NCI-H1436 (cell line): ENCODE measurements around the gene STRA8.

Source experiments
- DNase-seq: peaks from one replicate; lab custom pipeline; 2025; lab: John Stamatoyannopoulos, UW

Gene STRA8

GRCh38 chr7:135233570-135233969, at the start of gene STRA8:
Gene STRA8 (plus strand): TSS chr7:135233838. CDS start chr7:135240525, 6,687 bp downstream.
- no peak for DNase-seq

DNA sequence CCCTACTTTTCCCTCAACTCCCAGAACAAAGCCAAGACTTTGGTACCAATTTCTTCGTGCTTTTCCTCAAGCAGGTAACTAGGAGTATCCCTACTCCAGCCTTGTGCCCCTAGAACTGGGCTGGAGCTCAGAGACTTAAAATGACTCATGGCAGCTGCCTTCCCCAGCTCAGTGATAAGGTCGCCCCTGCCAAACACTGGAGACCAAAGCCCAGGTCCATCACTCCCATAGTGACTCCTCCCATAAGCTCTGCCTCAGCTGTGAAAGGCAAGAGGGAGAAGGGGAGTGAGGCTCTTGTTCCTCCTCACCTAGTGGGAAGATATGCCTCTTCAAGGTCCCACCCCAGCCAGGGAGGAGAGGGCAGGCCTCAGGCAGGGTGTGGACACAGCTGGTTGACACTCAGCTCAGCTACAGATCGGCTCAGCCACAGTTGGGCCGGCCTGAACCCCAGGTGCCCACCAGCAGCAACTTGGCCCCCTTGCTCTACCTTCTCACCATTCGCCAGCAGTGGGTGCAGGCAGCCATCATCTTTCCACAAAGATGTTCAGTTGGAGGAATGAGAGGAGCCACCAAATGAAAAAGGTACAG, 49.3 kb upstream of the STRA8 start:
- DNase-seq = no peak

DNA sequence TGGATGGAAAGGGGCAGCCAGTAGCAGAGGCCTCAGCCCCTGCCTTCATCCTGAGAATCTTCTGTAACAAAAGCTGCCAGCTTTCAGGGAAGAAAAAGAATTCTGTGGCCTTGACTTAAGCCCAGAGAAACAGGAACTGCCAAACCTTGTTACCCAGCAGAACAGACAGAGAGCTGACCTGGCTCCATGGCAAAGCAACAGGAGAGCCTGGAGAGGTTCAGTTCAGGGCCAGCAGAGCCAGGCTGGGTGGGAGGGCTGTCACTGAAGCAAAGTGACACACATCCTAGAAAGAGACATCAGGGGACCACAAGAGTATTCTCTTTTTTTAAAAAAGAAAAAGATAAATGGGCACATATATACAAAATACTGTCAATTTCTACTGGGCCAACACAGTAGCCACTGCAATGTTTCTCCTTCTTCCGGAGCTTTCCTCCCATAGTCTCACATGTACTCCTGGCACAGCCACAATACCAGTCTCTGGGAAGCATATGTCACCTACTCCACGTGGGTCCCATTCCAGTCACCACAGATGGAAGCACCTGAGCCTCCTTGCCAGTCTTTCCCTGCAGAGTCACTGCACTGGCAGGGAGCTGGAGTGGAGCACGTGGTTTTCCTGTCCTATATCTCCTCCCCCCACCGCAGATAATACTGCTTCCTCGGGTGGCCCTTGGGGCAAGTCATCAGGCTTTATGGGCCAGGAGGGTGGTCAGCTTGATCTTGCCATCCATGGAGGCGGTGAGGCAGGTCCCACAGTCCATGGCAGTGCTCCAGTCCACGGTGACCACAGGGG, 48.0 kb upstream of the STRA8 start:
- no peak for DNase-seq

DNA sequence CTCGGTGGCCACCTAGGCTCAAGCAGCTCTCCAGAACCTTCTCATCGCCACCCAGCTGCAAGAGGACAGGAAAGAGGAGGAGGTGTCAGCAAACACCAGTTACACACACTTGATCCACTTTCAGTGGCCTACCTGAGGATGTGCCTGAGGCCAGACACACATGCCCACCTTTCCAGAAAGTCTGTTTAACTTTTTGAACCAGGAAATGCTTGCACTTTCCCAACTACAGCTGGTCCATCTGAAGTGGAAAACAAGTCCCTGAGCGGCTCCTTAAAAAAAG, 47.4 kb upstream of the STRA8 start:
- DNase-seq = no peak

DNA sequence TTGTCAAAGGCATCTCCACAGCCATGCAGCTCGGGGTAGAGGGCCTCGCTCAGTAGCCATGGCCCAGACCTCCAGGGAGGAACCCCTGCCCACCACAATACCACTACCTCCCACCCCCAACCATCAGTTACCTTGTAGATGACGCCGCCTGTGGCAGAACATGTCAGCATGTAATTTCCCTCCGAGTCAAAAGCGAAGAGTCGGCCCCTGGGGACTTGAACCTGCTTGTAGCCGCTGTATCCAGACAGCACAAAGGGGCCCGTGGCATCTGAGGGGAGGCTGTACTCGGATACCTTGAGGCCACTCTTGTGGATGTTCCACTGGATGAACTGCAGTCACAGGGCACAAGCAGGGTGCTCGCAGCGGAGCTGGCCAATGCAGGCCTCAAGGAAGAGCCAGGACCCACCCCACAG, 46.8 kb upstream of the STRA8 start:
- DNase-seq = no peak

GRCh38 chr7:135188298-135188984, 45.2 kb upstream of the STRA8 start:
- no peak for DNase-seq

DNA sequence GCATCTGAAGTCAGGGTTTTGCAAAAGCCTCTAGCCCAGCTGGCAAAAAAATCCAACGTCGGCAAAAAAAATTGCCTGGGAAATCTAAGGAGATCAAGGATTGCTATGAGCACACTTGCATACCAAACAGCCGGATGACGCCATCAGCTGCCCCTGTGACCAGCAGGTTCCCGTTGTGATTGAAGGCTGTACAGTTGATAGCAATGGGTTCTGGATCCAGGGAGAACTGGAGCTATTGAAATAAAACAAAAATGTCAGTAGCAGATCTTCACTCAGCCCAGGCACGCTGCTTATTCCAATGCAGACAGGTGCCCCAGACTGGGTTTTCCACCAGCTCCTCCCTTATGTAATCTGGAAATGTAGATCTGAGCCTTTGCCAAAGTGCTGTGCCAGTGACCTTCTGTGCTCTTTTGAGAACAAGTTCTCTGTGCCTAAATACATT, 44.4 kb upstream of the STRA8 start:
- no peak for DNase-seq

GRCh38 chr7:135189961-135190360, 43.7 kb upstream of the STRA8 start:
- no peak for DNase-seq

GRCh38 chr7:135190703-135191102, 42.9 kb upstream of the STRA8 start:
- no peak for DNase-seq

DNA sequence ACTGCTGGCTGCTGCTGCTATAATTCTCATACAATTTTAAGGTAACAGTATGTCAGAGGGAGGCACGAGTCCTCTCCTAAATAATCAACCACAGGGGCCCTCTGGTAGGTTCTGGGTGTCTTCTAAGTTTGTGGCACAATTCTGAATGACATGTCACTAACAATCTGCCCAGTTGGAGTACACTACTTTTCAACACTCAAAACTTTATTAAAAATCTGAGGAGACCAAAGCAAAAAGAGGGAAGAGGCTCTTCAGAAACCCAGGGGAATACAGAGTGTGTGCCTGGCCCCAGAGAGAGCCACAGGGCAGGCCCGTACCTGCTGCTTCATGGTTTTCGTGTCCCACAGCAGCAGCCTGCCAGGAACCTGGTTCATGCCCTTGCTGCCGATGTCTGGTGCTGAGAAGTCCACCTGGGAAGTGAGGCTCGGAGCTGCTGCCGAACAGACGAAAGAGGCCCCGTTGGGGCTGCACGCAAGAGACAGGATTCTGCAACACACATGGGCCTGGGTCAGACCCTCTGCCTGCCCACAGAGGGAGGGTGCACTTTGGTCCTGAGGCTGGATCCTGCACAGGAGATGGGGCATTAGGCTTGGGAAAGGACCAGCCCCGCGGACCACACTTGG, 40.6 kb upstream of the STRA8 start:
- no peak for DNase-seq

DNA sequence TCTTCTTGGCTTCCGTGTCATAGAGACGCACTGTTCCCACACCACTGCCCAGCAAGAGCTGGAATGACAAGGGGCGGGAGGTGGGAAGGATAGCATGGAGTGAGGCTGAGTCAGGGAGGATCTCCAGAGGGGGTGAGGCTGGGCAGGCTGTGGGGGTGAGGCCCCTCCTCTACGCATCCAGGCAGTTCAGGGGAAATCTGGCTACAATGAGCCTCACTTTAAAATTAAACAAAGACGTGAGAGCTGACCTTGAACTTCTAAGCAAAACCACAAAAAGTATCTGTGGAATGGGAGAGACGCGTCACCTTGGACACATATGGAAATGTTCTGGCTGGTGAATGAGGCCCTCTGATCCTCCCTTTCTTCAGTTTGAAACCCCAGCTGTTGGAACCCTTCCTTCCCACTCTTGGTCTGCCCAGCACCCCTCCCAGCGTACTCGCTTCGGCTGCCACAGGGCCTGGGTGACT, 40.0 kb upstream of the STRA8 start:
- DNase-seq = no peak

GRCh38 chr7:135194494-135195095, 39.0 kb upstream of the STRA8 start:
- DNase-seq = no peak

- no peak for DNase-seq
These were observed 38.5 kb upstream of the STRA8 start for GRCh38 chr7:135195156-135195555.

DNA sequence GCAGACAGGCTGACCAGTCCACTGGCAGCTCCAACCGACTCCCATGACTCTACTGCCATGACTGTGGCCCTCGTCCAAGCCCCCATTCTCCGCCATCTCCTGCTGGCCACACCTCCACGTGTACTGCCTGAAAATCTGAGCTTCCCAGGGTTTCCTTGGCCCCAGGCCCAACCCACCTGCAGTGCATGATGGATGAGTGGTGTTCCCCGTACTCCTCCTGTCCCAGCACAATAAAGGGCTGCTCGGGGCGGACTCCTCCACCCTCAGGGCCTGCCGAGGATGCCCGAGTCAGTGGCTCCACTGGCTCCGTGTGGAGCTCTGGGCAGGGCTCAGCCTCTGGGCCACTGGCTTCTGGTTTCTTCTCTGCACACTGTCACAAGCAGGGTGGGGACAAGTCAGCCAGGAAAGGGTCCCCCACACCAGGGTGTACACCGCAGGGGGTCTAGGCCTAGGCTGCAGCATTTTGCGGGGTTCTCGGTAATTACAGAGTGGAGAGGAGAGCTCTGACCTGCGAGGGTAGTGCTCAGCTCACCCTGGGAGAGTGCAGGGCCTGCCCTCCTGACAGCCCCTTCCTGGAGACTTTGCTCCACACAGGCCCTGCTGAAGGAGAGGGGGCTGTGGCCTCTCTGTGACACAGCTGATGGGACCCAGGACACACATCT, 37.5 kb upstream of the STRA8 start:
- no peak for DNase-seq

DNA sequence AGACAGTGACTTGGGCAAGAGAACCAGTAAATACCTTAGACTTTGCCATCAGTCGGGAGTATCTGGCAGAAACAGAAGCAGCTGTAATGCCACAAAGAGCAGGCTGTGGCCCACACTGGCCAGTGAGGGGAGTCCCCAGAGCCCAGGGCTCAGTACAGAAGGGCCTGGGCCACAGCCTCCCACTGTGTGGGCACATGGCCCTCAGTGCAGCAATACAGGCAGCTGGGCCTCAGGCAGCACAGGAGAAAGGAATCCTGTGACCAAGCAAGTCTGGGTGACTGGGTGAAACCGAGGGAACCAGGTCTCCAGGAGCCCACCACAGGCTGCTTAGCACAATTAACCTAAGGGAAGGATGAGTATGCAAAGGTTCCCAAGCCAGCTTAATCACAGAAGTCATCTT, 36.3 kb upstream of the STRA8 start:
- no peak for DNase-seq

DNA sequence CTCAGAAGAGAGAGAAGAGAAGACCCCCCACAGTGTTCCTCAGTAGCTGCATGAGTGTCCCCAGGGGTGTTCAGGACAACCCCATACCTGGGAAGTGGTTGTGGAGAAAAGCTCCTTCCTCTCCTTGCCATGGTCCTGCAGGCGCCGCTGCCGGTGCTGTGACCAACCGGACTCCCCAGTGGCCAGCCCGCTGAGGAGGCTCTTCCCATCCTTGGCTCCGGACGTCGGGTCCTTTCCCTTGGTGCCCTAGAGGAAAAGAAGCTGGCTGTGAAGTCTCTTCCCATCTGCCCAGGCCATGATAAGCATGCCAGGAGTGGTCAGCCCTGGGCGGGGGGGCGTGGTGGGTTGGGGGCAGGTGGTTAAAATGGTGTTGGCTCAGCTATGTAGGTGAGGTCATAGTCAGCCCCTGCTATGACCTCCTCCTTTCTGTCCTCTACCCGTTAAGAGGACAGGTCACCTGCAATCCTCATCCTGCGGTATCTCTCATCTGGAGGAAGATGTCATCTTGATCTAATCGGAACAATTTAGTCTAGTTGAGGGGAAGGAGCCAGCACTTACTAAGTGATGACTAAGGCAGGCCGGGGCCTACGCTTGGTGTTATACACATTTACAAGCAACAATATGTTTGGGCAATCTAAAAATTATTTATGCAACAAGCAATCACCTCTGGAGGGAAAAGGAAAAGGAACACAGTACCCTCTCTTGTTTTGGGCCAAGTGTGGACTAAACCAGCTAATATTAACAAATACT, 35.6 kb upstream of the STRA8 start:
- no peak for DNase-seq

DNA sequence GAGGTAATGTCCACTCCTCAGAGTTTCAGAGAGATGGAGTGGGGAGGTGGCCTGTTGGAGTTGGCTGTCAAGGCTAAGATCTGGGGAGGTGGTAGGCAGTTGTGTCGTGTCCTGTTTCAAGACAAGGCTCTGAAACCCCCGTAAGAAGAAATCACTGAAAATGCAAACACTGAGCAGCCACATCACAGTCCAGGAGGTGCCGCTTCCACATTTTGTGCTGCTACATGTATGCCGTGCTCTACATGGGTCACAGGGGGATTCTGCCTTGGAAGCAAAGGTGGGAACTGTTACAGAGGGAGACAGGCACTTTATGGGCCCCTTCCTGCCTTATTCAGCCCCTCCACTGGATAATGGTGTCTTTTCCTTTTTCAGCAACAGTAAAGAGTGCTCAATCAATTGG, 34.2 kb upstream of the STRA8 start:
- DNase-seq = no peak

DNA sequence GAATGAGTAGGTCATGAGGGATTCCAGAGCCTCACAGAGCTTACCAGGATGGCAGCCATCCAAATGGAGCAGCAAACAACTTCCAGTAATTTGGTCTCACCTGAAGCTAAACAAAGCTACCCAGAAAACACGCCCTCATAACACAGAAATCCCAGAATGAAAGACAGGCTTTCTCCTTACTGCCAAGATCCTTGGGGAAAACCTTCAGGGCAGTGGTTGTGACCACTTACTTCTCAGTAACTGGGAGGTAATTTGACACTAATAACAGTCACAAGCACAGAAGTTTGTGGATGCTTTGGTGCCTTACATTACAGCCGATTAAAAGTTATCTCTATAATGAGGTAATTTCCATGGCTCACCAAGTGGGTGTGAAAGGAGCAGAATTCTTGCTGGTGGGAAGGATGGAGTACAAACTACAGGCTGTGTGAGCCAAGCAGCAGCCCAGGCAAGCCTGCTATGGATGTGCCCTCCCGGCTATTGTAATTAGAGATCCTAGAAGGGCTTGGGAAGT, 32.8 kb upstream of the STRA8 start:
- DNase-seq = no peak

GRCh38 chr7:135201350-135201749, 32.3 kb upstream of the STRA8 start:
- no peak for DNase-seq

- DNase-seq = no peak
These were observed 29.3 kb upstream of the STRA8 start for GRCh38 chr7:135204341-135204749.

DNA sequence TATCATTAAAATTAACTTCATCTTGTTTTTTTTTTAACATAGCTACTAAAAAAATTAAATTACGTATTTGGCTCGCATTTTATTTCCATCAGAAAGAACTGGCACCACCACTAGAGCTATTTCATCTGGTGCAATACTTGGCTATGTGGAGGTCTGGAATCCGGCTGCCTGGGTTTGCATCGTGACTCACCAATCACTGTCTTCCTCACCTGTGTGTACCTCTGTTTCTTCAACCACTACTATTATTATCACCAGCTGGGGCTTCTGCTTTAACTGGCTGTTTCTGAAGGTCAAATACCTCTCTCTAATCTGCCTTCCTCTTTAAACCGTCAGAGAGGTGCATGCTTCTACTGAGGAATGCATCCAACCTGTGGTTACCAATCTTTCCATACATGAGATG, 28.8 kb upstream of the STRA8 start:
- no peak for DNase-seq
